Stomach (tissue), 9 donors: ENCODE measurements around the gene HOXA6. TPM values are rescaled to one million over a fixed set of nuclear protein-coding genes. Genes with fewer than 3 reads are reported as not detected.

Source experiments
- DNase-seq, 2 donors: peaks; one replicate each; pipeline versions ENCODE4 v3.0.0 to v3.0.0-alpha.2; 2013 to 2019
- H3K27ac ChIP-seq, 5 donors: fragments of 200-600 bp in 4 of 5; sonication (generic) in 4 of 5; one replicate each; pipeline ENCODE4 v1.5.1; 2013 to 2019; ENCODE audit warnings: mild to moderate bottlenecking in 1 of 5, moderate library complexity in 1 of 5
- H3K27me3 ChIP-seq, 3 donors: fragments of 200-600 bp; sonication (generic); one replicate each; pipeline ENCODE4 v1.5.1; 2017 to 2019; ENCODE audit warnings: mixed run types in 1 of 3
- H3K36me3 ChIP-seq, 4 donors: fragments of 200-600 bp; sonication (generic); 1 replicate in 3 of 4; 2 replicates in 1 of 4; pipeline ENCODE4 v1.5.1; 2016 to 2019
- H3K4me1 ChIP-seq, 4 donors: fragments of 200-600 bp; sonication (generic); one replicate each; pipeline ENCODE4 v1.5.1; 2016 to 2019
- H3K4me3 ChIP-seq, 4 donors: fragments of 200-600 bp; sonication (generic) in 3 of 4; one replicate each; pipeline ENCODE4 v1.5.1; 2016 to 2019; ENCODE audit warnings: mild to moderate bottlenecking in 1 of 4
- H3K9me3 ChIP-seq, 4 donors: fragments of 200-600 bp; sonication (generic); one replicate each; pipeline ENCODE4 v1.5.1; 2016 to 2019
- CTCF ChIP-seq, 7 experiments: fragments of 450-650 bp in 4 of 7; fragments of 200-600 bp in 3 of 7; sonication (generic) in 3 of 7; IDR thresholded peaks; one replicate each; pipeline ENCODE4 v1.5.1; 2016 to 2019; ENCODE audit warnings: antibody characterized with exemption in 7 of 7, control low read depth in 2 of 7, mild to moderate bottlenecking in 1 of 7
- EP300 ChIP-seq: sonication (generic); formaldehyde crosslinking; IDR thresholded peaks from one replicate; pipeline ENCODE4 v1.6.1; 2017; ENCODE audit warnings: antibody characterized with exemption
- POLR2A ChIP-seq, 4 donors: fragments of 450-650 bp; IDR thresholded peaks; one replicate each; pipeline ENCODE4 v1.6.1; 2016; ENCODE audit warnings: antibody characterized with exemption in 4 of 4, control low read depth in 2 of 4, mild to moderate bottlenecking in 1 of 4, moderate library complexity in 1 of 4
- POLR2AphosphoS5 ChIP-seq, 3 donors: sonication (generic); formaldehyde crosslinking; IDR thresholded peaks; one replicate each; pipeline ENCODE4 v1.6.1; 2016; ENCODE audit warnings: antibody characterized with exemption in 3 of 3
- WGBS, 5 donors: extraction: QIAGEN DNeasy Blood & Tissue Kit in 3 of 5; methylation state at CpG; one replicate each; pipeline versions ENCODE4 v1.1.5 to v1.1.7; 2013 to 2018; 5-methylcytosine and 5-hydroxymethylcytosine counted together
- intact Hi-C: fragments of 100-400 bp; cut with DNase I; formaldehyde crosslinking; loops from one replicate; pipeline ENCODE4 v1.15.1; 2023; ENCODE audit warnings: low total_unique reads
- polyA plus RNA-seq, 3 donors: library from polyadenylated mRNA; stranded (reverse); fragments of 200-250 nt; gene quantifications; one replicate each; pipeline ENCODE4 v1.2.3, GENCODE V29; 2013
- total RNA-seq, 5 donors: library from RNA; depleted of rRNA; stranded (reverse); fragments of >200 nt; gene quantifications; one replicate each; pipeline versions ENCODE4 v1.1.0 to v1.2.3, GENCODE V29; 2014 to 2016
- donor health status: healthy with polysubstance abuse.
- donor health status: Bipolar disorder and iron deficiency.
- donor health status: healthy.

Gene HOXA6
- total and polyA plus RNA-seq, 8 donors: 0.81 to 12.7 (median 3.7) TPM; not detected in 5

DNA sequence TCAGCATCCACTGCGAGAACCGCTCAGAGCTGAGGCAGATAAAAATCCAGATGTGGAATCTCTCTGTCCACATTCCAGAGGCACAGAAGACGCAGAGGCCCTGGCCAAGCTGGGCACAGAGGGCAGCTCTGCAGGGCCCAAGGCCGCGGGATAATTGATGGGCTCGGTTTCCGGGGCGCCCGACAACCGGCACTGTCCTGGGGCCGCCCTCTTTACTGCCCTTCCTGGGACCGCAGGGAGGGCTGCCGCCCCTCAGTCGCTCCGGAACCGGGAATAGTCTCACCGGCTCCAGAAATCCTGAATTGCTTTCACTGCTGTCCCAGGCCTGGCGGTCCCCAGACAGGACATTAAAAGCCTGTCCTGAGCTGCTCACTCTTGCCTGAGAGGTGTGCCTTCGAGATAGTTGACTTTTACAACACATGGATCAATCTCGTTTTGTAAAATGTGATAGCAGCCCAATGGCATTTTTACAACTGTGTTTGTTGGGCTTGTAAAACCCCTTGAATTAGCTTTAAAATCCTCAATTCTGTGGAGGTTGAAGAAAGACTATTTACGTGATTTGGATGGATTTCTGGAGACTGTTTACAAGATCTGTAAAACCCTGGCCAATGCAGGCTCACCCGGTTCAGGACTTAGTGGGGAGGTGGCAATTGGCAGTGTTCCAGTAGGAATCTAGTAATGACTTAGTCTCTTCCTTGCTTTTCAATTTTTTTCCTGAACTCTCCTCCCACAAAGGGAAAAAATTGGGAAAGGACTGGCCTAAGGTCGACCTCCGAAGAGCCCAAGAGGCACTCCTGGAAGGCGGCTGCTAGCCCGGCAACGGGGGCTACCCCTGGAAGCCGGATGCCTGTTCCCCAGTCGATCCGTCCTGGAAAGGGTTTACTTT is 1.4 kb upstream of the HOXA6 start:
- no peak for DNase-seq
- intact Hi-C loops: no loop called here
- H3K27me3 ChIP-seq: peaks cover 5 to 100% (median 89%) of the 10 kb centered on the region in 3 donors

GRCh38 chr7:27148031-27148755 is 619 bp upstream of the HOXA6 start:
- peaks cover 20 to 60% (median 43%) of the 10 kb centered on the region in 4 donors for H3K4me1 ChIP-seq
- WGBS, 5 donors: 26 to 34% (median 30%) methylated on average over 26 to 28 of the region's 28 CpGs
- DNase-seq: no peak

More for the DNA sequence above, 1.4 kb upstream of the HOXA6 start:
- peak overlapping the region; percentile 72 to 99 (median 88) for H3K27ac ChIP-seq
- WGBS, 5 donors: 47 to 57% (median 48%) methylated on average over 17 to 30 of the region's 30 CpGs
- TF ChIP-seq CTCF (IDR thresholded peaks at IDR 0.05) (no peak), POLR2AphosphoS5 (IDR thresholded peaks at IDR 0.05) (no peak), EP300 (no peak), POLR2A (IDR thresholded peaks at IDR 0.05) (no peak)
- H3K4me1 ChIP-seq: peaks cover 20 to 57% (median 42%) of the 10 kb centered on the region in 4 donors
- H3K9me3 ChIP-seq: peaks cover 0 to 21% (median 0%) of the 10 kb centered on the region in 4 donors
- H3K36me3 ChIP-seq: no peaks in the 10 kb centered on the region
- H3K4me3 ChIP-seq: peak overlapping the region; percentile 46 to 64 (median 52)

GRCh38 chr7:27146491-27147198 is 929 bp downstream of the HOXA6 start:
- Histone ChIP-seq H3K36me3 (peaks cover 0 to 5% (median 0%) of the 10 kb centered on the region in 4 donors), H3K27ac (peak overlapping the region; percentile 35 to 99 (median 88)), H3K4me1 (peaks cover 14 to 50% (median 32%) of the 10 kb centered on the region in 4 donors), H3K27me3 (peaks cover 5 to 100% (median 88%) of the 10 kb centered on the region in 3 donors), H3K9me3 (peaks cover 0 to 26% (median 0%) of the 10 kb centered on the region in 4 donors), H3K4me3 (peak overlapping the region in 3 of 4 donors; percentile 48 to 64 (median 55))
- TF ChIP-seq POLR2AphosphoS5 (IDR thresholded peaks at IDR 0.05): no peak
- TF ChIP-seq EP300: no peak
- TF ChIP-seq POLR2A (IDR thresholded peaks at IDR 0.05): no peak
- TF ChIP-seq CTCF (IDR thresholded peaks at IDR 0.05): no peak
- 44 to 69% (median 64%) methylated on average over 5 of the region's 5 CpGs for WGBS, 5 donors
- no peak for DNase-seq
- intact Hi-C loops: no loop called here

More at GRCh38 chr7:27148031-27148755, 619 bp upstream of the HOXA6 start:
- Histone ChIP-seq H3K27ac (peak overlapping the region; percentile 72 to 99 (median 88)), H3K27me3 (peaks cover 5 to 100% (median 90%) of the 10 kb centered on the region in 3 donors), H3K9me3 (peaks cover 0 to 26% (median 0%) of the 10 kb centered on the region in 4 donors), H3K4me3 (peak overlapping the region; percentile 33 to 64 (median 52)), H3K36me3 (no peaks in the 10 kb centered on the region)
- TF ChIP-seq EP300: no peak
- no peak for TF ChIP-seq POLR2AphosphoS5 (IDR thresholded peaks at IDR 0.05)
- no peak for TF ChIP-seq CTCF (IDR thresholded peaks at IDR 0.05)
- no peak for TF ChIP-seq POLR2A (IDR thresholded peaks at IDR 0.05)
- intact Hi-C loops: no loop called here
